Hepatocyte (in vitro differentiated cells): ENCODE results near the gene CKS1B.

Experiments used
- EZH2 ChIP-seq: fragments of 200-600 bp; sonication (generic); IDR thresholded peaks from 2 replicates; pipeline ENCODE4 v1.6.1; 2016; ENCODE audit warnings: antibody characterized with exemption, mild to moderate bottlenecking, borderline replicate concordance
- TF ChIP-seq, protein P1 (sequence below): fragments of 200-600 bp; sonication (generic); IDR thresholded peaks from 2 replicates; pipeline ENCODE4 v1.5.1; 2016; ENCODE audit warnings: antibody characterized with exemption, mild to moderate bottlenecking; ENCODE audit not compliant: poor library complexity

DNA sequence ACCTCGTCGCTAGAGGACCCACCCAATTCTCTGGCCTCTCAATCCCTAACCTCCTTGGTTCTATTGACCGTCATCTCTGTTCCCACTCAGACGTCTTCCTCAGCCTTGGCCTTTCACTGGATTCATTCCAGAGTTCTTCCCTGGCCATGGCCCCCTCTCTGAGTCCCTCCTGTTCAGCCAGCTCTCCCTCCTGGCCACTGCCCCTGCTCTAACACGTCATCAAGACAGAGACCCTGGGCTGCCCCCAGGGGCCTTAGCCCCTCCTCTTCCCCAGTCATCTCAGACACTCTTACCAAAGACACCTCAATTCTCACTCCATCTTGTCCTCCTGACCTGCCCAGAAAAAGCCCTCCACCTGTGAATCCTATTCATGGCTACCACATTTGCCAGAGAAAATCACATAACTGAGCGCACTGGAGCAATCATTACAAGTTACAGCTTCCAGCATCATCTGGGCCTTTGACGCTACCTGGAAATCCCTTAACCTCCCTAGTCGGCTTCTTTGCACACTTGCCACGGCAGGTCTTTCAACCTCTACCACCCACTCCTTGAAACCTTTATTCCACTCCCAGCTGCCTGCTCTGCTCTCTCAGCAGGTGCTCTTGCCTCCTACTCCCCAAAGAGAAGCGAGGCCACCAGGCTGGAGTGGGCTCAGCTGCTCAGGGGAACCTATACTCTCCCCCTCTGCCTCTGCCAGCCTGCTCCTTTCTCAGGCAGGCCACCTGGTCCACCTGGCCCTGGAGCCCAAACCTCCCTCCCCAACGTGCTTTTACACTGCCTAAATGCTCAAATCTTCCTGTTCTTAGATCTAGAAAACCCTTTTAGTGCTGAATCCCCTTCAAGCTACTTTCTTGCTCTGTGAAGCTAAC lies 45.1 kb downstream of the CKS1B start:
- TF ChIP-seq EZH2: no peak
- TF ChIP-seq, protein P1, sequence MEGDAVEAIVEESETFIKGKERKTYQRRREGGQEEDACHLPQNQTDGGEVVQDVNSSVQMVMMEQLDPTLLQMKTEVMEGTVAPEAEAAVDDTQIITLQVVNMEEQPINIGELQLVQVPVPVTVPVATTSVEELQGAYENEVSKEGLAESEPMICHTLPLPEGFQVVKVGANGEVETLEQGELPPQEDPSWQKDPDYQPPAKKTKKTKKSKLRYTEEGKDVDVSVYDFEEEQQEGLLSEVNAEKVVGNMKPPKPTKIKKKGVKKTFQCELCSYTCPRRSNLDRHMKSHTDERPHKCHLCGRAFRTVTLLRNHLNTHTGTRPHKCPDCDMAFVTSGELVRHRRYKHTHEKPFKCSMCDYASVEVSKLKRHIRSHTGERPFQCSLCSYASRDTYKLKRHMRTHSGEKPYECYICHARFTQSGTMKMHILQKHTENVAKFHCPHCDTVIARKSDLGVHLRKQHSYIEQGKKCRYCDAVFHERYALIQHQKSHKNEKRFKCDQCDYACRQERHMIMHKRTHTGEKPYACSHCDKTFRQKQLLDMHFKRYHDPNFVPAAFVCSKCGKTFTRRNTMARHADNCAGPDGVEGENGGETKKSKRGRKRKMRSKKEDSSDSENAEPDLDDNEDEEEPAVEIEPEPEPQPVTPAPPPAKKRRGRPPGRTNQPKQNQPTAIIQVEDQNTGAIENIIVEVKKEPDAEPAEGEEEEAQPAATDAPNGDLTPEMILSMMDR: no peak
